T-helper 17 cell (primary cell): ENCODE results near the gene HPGDS. TPM values are rescaled to one million over a fixed set of nuclear protein-coding genes. Genes with fewer than 3 reads are reported as not detected.

Source experiments
- ATAC-seq: fragments of 150-1000 bp; cut with Tn5 transposase; 2 replicates; pipeline ENCODE4 v1.10.0; 2021; ENCODE audit warnings: mild to moderate bottlenecking, moderate library complexity
- DNase-seq, 3 donors: peaks; one replicate each; pipeline versions ENCODE4 v3.0.0 to v3.0.0-alpha.2; 2020 to 2021
- H3K9me3 ChIP-seq: one replicate; pipeline ENCODE4 v1.7.0; 2013; ENCODE audit warnings: low read length, mild to moderate bottlenecking; ENCODE audit not compliant: control insufficient read depth, poor library complexity, severe bottlenecking
- H3K27ac Mint-ChIP-seq: one replicate; pipeline ENCODE4 v1.8.0; 2022; ENCODE audit warnings: mild to moderate bottlenecking, moderate library complexity, mixed read lengths
- H3K27me3 Mint-ChIP-seq: one replicate; pipeline ENCODE4 v1.8.0; 2022; ENCODE audit warnings: mixed read lengths
- H3K36me3 Mint-ChIP-seq: one replicate; pipeline ENCODE4 v1.8.0; 2022; ENCODE audit warnings: low read depth, mixed read lengths
- H3K4me1 Mint-ChIP-seq: one replicate; pipeline ENCODE4 v1.8.0; 2022; ENCODE audit warnings: mild to moderate bottlenecking, mixed read lengths
- H3K4me3 Mint-ChIP-seq: one replicate; pipeline ENCODE4 v1.8.0; 2022; ENCODE audit warnings: mild to moderate bottlenecking, moderate library complexity, mixed read lengths
- total RNA-seq, 4 donors: library from RNA in 2 of 4; stranded (reverse) in 2 of 4; gene quantifications; one replicate each; pipeline ENCODE4 v1.2.3 and lab custom pipeline; 2022 to 2026

The HPGDS gene
- total RNA-seq, 2 donors from 2014 or later: 0.37 TPM; not detected in 1

- Mint-ChIP-seq H3K4me1 (peaks cover 2% of the 10 kb centered on the region), H3K4me3 (no peak overlapping the region), H3K27ac (no peak overlapping the region), H3K36me3 (peaks cover 6% of the 10 kb centered on the region), H3K27me3 (no peaks in the 10 kb centered on the region)
- DNase-seq (no peak), ATAC-seq (no peak)
- no peaks in the 10 kb centered on the region for H3K9me3 ChIP-seq
Observed at GRCh38 chr4:94251094-94251493, 91.5 kb downstream of the HPGDS start.

Other genes with a start within 250 kb of the HPGDS start
- 10 to 100 TPM; 12.3 to 15.9 TPM for gene SMARCAD1, start 135.0 kb downstream of the HPGDS start, total RNA-seq
- gene PDLIM5, start 109.1 kb upstream of the HPGDS start, total RNA-seq: 10 to 100 TPM; 25.9 to 37.6 TPM